GM12878 (cell line): Measurements from ENCODE around the gene MSLN. TPM values are rescaled to one million over a fixed set of nuclear protein-coding genes. Genes with fewer than 3 reads are reported as not detected.

Source experiments
- BMI1 ChIP-seq: fragments of 450-650 bp; IDR thresholded peaks from 2 replicates; pipeline ENCODE4 v1.6.1; 2016; ENCODE audit warnings: mild to moderate bottlenecking, moderate library complexity, borderline replicate concordance
- CBX3 ChIP-seq: fragments of 200-600 bp; sonication (generic); IDR thresholded peaks from 2 replicates; pipeline ENCODE4 v1.6.1; 2016; ENCODE audit warnings: low read depth, borderline replicate concordance
- CUX1 ChIP-seq: IDR thresholded peaks from 2 replicates; pipeline ENCODE4 v1.6.1; 2012; ENCODE audit warnings: improper control_type of control experiment, low read depth, low read length; ENCODE audit not compliant: insufficient replicate concordance
- EGR1 ChIP-seq, 2 experiments: IDR thresholded peaks; 1 replicate in 1 of 2; 2 replicates in 1 of 2; pipeline ENCODE4 v1.6.1; 2011 to 2012; ENCODE audit warnings: low read depth in 2 of 2, low read length in 2 of 2, borderline replicate concordance in 1 of 2, mild to moderate bottlenecking in 1 of 2, moderate library complexity in 1 of 2
- PAX8 ChIP-seq: fragments of 450-650 bp; IDR thresholded peaks from 2 replicates; pipeline ENCODE4 v1.6.1; 2017; ENCODE audit warnings: mild to moderate bottlenecking, moderate library complexity
- PBX3 ChIP-seq: IDR thresholded peaks from 2 replicates; pipeline ENCODE4 v1.6.1; 2011; ENCODE audit warnings: mild to moderate bottlenecking, low read depth, low read length, moderate library complexity; ENCODE audit not compliant: insufficient replicate concordance
- POU2F2 ChIP-seq: IDR thresholded peaks from 3 replicates; pipeline ENCODE4 v1.6.1; 2011; ENCODE audit warnings: low read depth, mild to moderate bottlenecking, low read length, borderline replicate concordance
- RAD51 ChIP-seq: fragments of 450-650 bp; IDR thresholded peaks from 2 replicates; pipeline ENCODE4 v1.6.1; 2016; ENCODE audit warnings: moderate library complexity, mild to moderate bottlenecking, inconsistent platforms
- SRF ChIP-seq, 2 experiments: IDR thresholded peaks; 2 replicates each; pipeline ENCODE4 v1.6.1; 2011; ENCODE audit warnings: low read depth in 2 of 2, low read length in 2 of 2, mild to moderate bottlenecking in 1 of 2, moderate library complexity in 1 of 2
- ZZZ3 ChIP-seq: IDR thresholded peaks from 2 replicates; pipeline ENCODE4 v1.6.1; 2011; ENCODE audit warnings: low read depth; ENCODE audit not compliant: control insufficient read depth, insufficient read length
- polyA plus RNA-seq, 11 experiments: library from polyadenylated mRNA; depleted of rRNA in 4 of 11; unstranded in 6 of 11; stranded (reverse) in 5 of 11; fragments of >200 nt; fragmentation: Nextera tagmentation in 4 of 11; fragmentation: Illumina TruSeq in 1 of 11; extraction: Ambion mirVana in 4 of 11; extraction: Trizol in 1 of 11; gene quantifications; 1 replicate in 1 of 11; 2 replicates in 10 of 11; pipeline versions ENCODE4 v1.2.1 to v1.2.3, GENCODE V29; 2011 to 2016; ENCODE audit warnings: inconsistent platforms in 2 of 11, missing spikeins in 2 of 11, low read depth in 1 of 11
- total RNA-seq, 4 experiments: library from RNA; depleted of rRNA in 3 of 4; stranded (reverse); fragments of >200 nt in 3 of 4; fragmentation: Illumina TruSeq in 1 of 4; extraction: Trizol in 1 of 4; gene quantifications; 2 replicates each; pipeline versions ENCODE4 v1.2.1 to v1.2.3, GENCODE V29; 2013 to 2021
- TF ChIP-seq, protein P1 (sequence below): fragments of 450-650 bp; IDR thresholded peaks from 2 replicates; pipeline ENCODE4 v1.6.1; 2016; ENCODE audit warnings: mild to moderate bottlenecking
- TF ChIP-seq, protein P2 (sequence below): fragments of 150-350 bp; IDR thresholded peaks from 2 replicates; pipeline ENCODE4 v1.6.1; 2016; ENCODE audit warnings: low read depth, low read length
- TF ChIP-seq, protein P3 (sequence below): IDR thresholded peaks from 2 replicates; pipeline ENCODE4 v1.6.1; 2012; ENCODE audit warnings: low read depth, low read length, improper control_type of control experiment

The MSLN gene
- total and polyA plus RNA-seq, 10 of the 15 experiments (the other 5 are each of a cell fraction or from before 2014, with no cell fraction given), result 0.08 TPM; not detected in 9

- no peak for TF ChIP-seq CUX1
- TF ChIP-seq POU2F2, result no peak
- TF ChIP-seq, protein P1, sequence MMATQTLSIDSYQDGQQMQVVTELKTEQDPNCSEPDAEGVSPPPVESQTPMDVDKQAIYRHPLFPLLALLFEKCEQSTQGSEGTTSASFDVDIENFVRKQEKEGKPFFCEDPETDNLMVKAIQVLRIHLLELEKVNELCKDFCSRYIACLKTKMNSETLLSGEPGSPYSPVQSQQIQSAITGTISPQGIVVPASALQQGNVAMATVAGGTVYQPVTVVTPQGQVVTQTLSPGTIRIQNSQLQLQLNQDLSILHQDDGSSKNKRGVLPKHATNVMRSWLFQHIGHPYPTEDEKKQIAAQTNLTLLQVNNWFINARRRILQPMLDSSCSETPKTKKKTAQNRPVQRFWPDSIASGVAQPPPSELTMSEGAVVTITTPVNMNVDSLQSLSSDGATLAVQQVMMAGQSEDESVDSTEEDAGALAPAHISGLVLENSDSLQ, result no peak
- no peak for TF ChIP-seq ZZZ3
- no peak for TF ChIP-seq PBX3
- TF ChIP-seq RAD51, result no peak
- TF ChIP-seq, protein P2, sequence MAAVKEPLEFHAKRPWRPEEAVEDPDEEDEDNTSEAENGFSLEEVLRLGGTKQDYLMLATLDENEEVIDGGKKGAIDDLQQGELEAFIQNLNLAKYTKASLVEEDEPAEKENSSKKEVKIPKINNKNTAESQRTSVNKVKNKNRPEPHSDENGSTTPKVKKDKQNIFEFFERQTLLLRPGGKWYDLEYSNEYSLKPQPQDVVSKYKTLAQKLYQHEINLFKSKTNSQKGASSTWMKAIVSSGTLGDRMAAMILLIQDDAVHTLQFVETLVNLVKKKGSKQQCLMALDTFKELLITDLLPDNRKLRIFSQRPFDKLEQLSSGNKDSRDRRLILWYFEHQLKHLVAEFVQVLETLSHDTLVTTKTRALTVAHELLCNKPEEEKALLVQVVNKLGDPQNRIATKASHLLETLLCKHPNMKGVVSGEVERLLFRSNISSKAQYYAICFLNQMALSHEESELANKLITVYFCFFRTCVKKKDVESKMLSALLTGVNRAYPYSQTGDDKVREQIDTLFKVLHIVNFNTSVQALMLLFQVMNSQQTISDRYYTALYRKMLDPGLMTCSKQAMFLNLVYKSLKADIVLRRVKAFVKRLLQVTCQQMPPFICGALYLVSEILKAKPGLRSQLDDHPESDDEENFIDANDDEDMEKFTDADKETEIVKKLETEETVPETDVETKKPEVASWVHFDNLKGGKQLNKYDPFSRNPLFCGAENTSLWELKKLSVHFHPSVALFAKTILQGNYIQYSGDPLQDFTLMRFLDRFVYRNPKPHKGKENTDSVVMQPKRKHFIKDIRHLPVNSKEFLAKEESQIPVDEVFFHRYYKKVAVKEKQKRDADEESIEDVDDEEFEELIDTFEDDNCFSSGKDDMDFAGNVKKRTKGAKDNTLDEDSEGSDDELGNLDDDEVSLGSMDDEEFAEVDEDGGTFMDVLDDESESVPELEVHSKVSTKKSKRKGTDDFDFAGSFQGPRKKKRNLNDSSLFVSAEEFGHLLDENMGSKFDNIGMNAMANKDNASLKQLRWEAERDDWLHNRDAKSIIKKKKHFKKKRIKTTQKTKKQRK, result no peak
- no peak for TF ChIP-seq EGR1 (IDR thresholded peaks at IDR 0.05; ENCODE audit: borderline replicate concordance in 1 of 2, low read depth in 2 of 2, low read length in 2 of 2)
- TF ChIP-seq, protein P3, sequence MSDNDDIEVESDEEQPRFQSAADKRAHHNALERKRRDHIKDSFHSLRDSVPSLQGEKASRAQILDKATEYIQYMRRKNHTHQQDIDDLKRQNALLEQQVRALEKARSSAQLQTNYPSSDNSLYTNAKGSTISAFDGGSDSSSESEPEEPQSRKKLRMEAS, result no peak
- TF ChIP-seq SRF (IDR thresholded peaks at IDR 0.05; ENCODE audit: low read depth in 2 of 2, low read length in 2 of 2), result no peak
- no peak for TF ChIP-seq PAX8
- no peak for TF ChIP-seq CBX3
- TF ChIP-seq BMI1, result no peak
Observed at GRCh38 chr16:750485-750884, 10.0 kb upstream of the MSLN start (continued).
